Stimulated activated CD4-positive, alpha-beta T cell treated with anti-CD3 and anti-CD28 coated beads, Interleukin-4, amount 100 ng/mL, for 4 hours (primary cell): ENCODE measurements around the gene KRTAP10-5.
"Not testable (repeated sequence)": the region's sequence is repeated elsewhere in the genome, so short reads cannot be mapped to it uniquely, and the experiment has no call there.

Experiments
- DNase-seq, 2 experiments: peaks; one replicate each; pipeline ENCODE4 v3.0.0-alpha.2; 2020

Gene KRTAP10-5

GRCh38 chr21:44580231-44580821, at the start of gene KRTAP10-5:
TSS of gene KRTAP10-5 (minus strand) at chr21:44580604. CDS start at chr21:44580578, 26 bp downstream.
- DNase-seq = not testable (repeated sequence)

GRCh38 chr21:44628707-44629391, 48.4 kb upstream of the KRTAP10-5 start:
- DNase-seq = no peak

GRCh38 chr21:44627831-44628233, 47.4 kb upstream of the KRTAP10-5 start:
- not testable (repeated sequence) for DNase-seq

GRCh38 chr21:44627181-44627822, 46.9 kb upstream of the KRTAP10-5 start:
- DNase-seq = not testable (repeated sequence)

- DNase-seq = no peak
These were observed 46.3 kb upstream of the KRTAP10-5 start, which contains the start of gene KRTAP10-9 for GRCh38 chr21:44626673-44627143. TSS of gene KRTAP10-9 (plus strand) at chr21:44627093. CDS start at chr21:44627172, 79 bp downstream.

- no peak for DNase-seq
These were observed 45.9 kb upstream of the KRTAP10-5 start for GRCh38 chr21:44626262-44626661.

- DNase-seq = no peak
These were observed 45.4 kb upstream of the KRTAP10-5 start for GRCh38 chr21:44625756-44626155.

GRCh38 chr21:44623575-44623974, 43.2 kb upstream of the KRTAP10-5 start:
- no peak for DNase-seq

- no peak for DNase-seq
These were observed 39.5 kb upstream of the KRTAP10-5 start for GRCh38 chr21:44619886-44620285.

GRCh38 chr21:44618909-44619308, 38.5 kb upstream of the KRTAP10-5 start:
- peak; percentile 34 to 68 for DNase-seq

- no peak for DNase-seq
These were observed 38.1 kb upstream of the KRTAP10-5 start for GRCh38 chr21:44618504-44618903.

GRCh38 chr21:44617071-44617501, 36.7 kb upstream of the KRTAP10-5 start:
- DNase-seq = no peak

- DNase-seq = no peak
These were observed 36.2 kb upstream of the KRTAP10-5 start for GRCh38 chr21:44616591-44616926.

GRCh38 chr21:44615911-44616590, 35.6 kb upstream of the KRTAP10-5 start:
- DNase-seq = no peak

- no peak for DNase-seq
These were observed 35.1 kb upstream of the KRTAP10-5 start for GRCh38 chr21:44615466-44615865.

- DNase-seq = no peak
These were observed 34.6 kb upstream of the KRTAP10-5 start for GRCh38 chr21:44614961-44615391.

GRCh38 chr21:44614161-44614631, 33.8 kb upstream of the KRTAP10-5 start:
- no peak for DNase-seq

GRCh38 chr21:44613386-44614155, 33.2 kb upstream of the KRTAP10-5 start:
- no peak for DNase-seq

GRCh38 chr21:44612669-44613229, 32.3 kb upstream of the KRTAP10-5 start:
- no peak for DNase-seq

- no peak for DNase-seq
These were observed 31.7 kb upstream of the KRTAP10-5 start, which contains the start of gene KRTAP10-8 for GRCh38 chr21:44612029-44612486. TSS of gene KRTAP10-8 (plus strand) at chr21:44612079. CDS start at chr21:44612101, 22 bp downstream.

- DNase-seq = no peak
These were observed 31.1 kb upstream of the KRTAP10-5 start for GRCh38 chr21:44611551-44611950.
